Fibroblast of pulmonary artery (primary cell): ENCODE measurements around the gene MTERF4.

Experiments
- DNase-seq: peaks from one replicate; pipeline ENCODE4 v3.0.0-alpha.2; 2010; ENCODE audit warnings: low read depth
- H3K4me3 ChIP-seq: replicated peaks from 2 replicates; pipeline ENCODE4 v1.5.1; 2011; ENCODE audit warnings: low read depth, mild to moderate bottlenecking, control low read depth, low read length, moderate library complexity
- TF ChIP-seq, protein P1 (sequence below): IDR thresholded peaks from 2 replicates; pipeline ENCODE4 v1.5.1; 2011; ENCODE audit warnings: mild to moderate bottlenecking, control low read depth, low read length, inconsistent platforms; ENCODE audit errors: missing control alignments

Gene MTERF4

DNA sequence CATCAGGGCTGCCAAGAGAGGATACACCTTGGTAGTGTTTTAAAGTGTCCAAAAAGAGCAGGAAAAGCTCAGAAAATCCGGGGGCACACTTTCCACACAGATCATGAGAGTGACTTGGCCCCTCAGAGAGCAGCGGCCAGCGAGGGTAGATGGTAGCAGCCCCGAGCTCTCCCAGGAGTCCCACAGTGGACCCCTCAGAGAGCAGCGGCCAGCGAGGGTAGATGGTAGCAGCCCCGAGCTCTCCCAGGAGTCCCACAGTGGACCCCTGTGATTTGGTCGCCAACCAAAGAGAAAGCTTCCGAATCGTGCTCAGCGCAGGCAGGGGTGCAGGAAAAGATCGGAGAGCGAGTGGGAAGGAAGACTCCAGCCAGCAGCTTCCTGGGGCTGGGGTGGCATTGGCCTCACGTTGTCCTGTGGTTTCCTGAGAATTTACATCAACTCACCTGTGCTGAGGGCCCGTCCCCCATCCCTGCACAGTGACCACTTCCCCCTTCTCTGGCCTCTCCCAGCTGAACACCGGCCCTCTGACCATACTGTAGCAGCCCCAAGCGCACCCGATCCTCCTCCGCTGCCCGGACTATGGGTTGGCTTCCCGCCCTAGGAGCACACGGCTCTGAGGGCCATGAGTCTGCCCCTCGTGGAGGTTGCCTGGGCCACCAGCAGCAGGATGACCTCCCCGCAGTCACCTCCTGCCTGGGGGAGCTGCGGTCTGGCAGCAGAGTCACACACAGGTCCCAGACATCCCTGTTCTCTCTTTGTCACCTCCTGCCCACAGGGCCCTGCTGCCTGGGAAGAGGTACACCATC, 33.7 kb downstream of the MTERF4 start:
- H3K4me3 ChIP-seq, result no peak overlapping the region
- DNase-seq, result no peak
- TF ChIP-seq, protein P1, sequence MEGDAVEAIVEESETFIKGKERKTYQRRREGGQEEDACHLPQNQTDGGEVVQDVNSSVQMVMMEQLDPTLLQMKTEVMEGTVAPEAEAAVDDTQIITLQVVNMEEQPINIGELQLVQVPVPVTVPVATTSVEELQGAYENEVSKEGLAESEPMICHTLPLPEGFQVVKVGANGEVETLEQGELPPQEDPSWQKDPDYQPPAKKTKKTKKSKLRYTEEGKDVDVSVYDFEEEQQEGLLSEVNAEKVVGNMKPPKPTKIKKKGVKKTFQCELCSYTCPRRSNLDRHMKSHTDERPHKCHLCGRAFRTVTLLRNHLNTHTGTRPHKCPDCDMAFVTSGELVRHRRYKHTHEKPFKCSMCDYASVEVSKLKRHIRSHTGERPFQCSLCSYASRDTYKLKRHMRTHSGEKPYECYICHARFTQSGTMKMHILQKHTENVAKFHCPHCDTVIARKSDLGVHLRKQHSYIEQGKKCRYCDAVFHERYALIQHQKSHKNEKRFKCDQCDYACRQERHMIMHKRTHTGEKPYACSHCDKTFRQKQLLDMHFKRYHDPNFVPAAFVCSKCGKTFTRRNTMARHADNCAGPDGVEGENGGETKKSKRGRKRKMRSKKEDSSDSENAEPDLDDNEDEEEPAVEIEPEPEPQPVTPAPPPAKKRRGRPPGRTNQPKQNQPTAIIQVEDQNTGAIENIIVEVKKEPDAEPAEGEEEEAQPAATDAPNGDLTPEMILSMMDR, result no peak

DNA sequence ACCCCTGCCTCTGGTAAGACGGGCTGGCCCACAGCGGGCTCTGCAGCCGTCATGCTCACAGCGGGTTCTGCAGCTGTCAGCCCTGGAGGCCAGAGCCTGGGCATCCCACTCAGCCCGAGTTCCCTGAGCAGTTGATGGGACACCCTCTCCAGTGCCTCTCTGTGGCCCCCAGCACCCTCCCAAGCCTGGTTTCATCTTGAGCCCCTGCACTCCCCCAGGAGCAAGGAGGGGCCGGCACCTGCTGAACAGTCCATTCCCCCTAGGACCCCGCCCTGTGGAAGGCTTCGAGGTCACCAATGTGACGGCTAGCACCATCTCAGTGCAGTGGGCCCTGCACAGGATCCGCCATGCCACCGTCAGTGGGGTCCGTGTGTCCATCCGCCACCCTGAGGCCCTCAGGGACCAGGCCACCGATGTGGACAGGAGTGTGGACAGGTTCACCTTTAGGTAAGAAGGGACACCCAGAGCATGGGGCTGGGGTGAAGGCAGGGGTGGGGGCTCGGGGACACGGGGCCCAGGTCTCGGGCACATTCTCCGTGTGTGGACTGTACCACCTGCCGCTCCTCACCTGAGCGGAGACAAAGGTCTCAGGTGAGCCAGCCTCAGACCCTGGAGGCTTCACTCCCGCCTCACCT, 34.5 kb downstream of the MTERF4 start:
- H3K4me3 ChIP-seq, result no peak overlapping the region
- no peak for DNase-seq
- TF ChIP-seq, protein P1, result no peak

DNA sequence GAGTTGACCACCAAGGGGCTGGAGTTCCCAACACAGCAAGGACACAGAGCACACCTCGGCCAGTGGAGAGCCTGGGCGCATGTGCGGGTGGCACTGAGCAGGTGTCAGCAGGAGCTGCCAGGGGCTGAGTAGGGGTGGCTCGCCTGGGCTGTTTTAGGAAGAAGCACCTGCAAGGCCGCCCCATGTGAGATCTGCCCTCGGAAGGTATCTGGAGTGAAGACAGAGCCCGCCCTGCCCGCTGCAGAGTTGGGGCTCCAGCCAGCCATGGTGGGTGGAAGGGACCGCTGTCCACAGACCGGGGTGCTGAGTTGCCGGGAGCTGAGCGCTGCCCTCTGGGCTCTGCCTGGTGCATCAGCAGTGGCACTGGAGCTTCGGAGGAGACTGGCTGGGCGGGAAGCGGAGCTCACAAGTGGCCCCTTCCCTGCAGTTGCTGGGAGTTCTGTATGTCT, 35.2 kb downstream of the MTERF4 start:
- TF ChIP-seq, protein P1, result no peak
- peak; percentile 13 for DNase-seq
- no peak overlapping the region for H3K4me3 ChIP-seq

DNA sequence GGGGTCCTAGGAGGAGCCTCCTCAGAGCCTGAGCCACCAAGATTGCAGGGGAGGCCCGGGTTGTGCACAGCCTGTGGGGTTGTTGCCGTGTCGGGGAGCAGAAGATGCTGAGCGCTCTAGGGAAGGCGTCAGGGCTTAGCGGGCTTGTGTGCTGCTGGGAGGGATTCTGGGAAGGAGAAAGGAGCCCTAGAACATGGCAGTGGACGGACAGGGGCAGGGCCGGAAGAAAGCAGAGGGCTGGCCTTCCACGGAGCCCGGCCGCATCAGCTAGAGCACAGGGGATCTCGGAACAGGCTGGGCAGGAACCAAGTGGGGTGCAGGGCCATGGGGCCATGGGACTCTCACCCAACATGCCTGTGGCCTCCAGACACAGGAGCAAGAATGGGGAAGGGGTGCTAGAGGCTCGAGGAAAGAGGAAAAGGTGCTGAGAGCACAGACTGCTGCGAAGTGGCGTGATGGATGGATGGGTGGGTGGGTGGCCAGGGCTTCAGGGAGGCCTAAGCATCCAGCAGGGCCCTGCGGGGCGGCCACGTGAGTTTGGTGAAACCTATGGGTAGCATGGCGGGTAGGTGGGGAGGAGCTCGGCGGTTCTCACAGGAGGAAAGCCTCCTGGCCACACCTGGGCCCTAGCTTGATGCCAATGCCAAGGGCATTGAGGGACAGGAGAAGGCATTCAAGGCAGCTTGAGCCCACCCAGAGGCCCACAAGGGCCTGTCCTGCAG, 35.8 kb downstream of the MTERF4 start:
- no peak overlapping the region for H3K4me3 ChIP-seq
- TF ChIP-seq, protein P1, result no peak
- DNase-seq, result no peak

DNA sequence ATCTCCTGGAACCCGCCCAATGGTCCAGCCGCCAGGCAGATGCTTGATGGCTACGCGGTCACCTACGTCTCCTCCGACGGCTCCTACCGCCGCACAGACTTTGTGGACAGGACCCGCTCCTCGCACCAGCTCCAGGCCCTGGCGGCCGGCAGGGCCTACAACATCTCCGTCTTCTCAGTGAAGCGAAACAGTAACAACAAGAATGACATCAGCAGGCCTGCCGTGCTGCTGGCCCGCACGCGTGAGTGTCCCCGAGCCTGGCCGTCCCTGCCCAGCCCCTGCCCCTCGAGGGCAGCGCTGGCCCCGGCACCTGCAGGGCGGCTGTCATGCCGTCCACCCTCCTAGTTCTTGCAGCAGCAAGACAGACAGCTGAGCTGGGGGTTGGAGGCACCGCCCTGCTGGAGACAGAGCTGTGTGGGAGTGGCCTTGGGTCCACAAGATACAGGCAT, 36.7 kb downstream of the MTERF4 start:
- H3K4me3 ChIP-seq, result no peak overlapping the region
- TF ChIP-seq, protein P1, result no peak
- no peak for DNase-seq

DNA sequence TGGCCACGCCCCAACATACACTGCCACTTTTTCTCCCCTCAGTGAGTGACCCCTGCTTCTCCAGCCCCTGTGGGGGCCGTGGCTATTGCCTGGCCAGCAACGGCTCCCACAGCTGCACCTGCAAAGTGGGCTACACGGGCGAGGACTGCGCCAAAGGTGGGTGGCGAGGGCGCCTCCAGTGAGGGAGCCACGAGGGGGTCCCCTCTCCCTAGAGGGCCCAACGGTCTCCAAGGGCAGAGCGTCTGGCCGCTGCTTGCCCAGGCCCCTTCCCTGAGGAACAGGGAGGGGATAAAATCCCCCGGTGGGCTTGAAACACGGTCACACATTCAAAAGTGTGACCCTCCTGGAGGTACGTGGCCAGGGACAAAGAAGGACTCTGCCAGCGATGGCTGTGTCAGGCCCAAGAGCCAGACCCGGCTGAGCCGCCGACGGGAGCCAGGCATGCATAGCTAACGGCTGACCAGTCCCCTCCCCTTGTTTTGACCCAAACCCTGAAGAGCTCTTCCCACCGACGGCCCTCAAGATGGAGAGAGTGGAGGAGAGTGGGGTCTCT, 37.2 kb downstream of the MTERF4 start:
- TF ChIP-seq, protein P1, result no peak
- no peak overlapping the region for H3K4me3 ChIP-seq
- no peak for DNase-seq
